Hematopoietic multipotent progenitor cell treated with erythropoietin and hydrocortisone succinate and interleukin-3 and kit ligand, for 15 days (in vitro differentiated cells): Measurements from ENCODE around the gene TMEM89.

Experiments used
- DNase-seq: peaks from one replicate; pipeline ENCODE4 v3.0.0-alpha.2; 2015; ENCODE audit warnings: low spot score

Gene TMEM89

DNA sequence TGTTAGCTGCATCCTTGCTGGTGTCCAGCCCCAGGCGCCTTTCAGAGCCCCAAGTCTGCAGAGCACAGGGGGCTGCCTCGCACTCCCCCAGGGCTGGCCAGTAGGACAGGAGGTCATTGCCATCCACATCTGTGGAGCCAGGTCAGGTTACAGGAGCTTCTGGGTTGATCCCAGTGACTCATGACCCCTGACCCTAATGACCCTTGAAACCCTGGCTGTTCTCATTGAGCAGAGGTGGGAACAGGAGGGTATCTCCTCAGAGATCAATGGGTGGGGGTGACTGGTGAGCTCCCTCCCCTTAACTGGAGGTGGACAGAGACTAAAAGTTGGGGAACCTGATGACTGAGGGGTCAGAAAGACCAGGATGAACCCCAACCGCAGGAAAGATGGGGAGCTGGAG lies 19.8 kb upstream of the TMEM89 start:
- no peak for DNase-seq

GRCh38 chr3:48639944-48640606 lies 18.5 kb upstream of the TMEM89 start:
- no peak for DNase-seq

DNA sequence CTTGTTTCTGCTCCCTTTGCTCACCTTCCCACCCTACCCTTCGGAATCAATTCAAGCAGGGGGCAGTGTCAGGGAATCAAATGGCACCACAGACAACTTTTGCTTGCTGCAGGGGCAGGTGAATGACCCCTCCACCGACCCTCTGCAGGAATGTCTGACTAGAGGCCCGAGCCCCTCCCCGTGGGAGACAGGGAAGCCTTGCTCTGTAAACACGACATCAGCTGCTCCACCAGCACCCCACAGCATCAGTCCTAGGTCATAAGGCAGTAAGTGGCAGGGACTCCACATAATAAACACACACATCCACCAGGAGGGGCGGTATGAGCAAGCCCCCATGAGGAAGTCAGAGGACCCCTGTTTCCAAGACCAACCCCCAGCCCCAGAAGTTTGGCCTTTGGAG lies 15.7 kb upstream of the TMEM89 start:
- no peak for DNase-seq

- no peak for DNase-seq
Measured at GRCh38 chr3:48636149-48636655, 14.6 kb upstream of the TMEM89 start.

- peak; percentile 95 for DNase-seq
Measured at GRCh38 chr3:48635222-48636021, 13.9 kb upstream of the TMEM89 start, which contains the start of gene SLC26A6. SLC26A6 (minus strand) TSS chr3:48635461; CDS start chr3:48635393, 68 bp downstream.

DNA sequence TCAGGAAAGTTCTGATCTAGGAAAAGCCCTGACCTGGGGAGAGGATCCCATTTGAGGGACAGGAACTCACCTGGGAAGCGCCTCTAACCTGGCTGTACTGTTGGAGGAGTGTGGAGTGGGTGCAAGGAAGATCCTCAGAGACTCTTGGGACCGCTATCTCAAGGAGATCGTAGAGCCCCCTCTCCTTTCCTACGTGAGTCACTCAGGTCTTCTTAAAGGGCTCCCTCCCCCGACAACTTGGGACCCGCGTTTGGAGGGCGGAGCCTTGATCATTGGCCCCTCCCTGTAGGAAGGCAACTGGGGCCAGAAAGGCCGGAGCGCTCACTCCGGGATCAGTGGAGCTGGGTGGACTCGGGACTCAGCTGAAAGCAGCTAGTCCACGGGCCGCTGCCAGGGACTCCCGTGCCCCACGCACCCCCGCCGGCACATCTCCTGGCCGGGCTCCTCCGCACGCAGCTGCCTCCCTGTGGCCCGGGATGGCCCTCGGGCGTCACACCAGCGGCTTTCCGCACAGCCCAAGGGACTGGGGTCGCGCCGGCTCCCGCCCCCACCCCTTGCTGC lies 13.2 kb upstream of the TMEM89 start:
- DNase-seq = peak; percentile 32

DNA sequence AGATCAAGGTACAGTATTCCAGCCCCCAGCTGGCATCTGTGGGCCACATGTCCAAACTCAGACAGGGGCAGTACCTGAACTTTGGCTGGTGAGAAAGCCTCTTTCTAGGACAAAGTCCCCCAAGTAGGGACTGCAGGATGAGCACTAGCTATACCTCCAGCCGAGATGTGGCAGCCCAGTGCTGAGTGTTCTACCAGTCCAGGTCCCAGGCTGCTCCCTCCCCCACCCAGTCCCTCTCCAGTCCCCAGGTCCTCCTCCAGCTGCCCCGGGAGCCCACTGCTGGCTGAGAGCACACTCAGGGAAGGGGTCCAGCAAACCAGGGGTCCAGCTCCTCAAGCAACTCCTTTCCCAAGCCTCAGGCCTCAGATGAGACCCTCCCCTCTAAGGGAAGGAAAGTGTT lies 12.2 kb upstream of the TMEM89 start:
- DNase-seq = no peak

DNA sequence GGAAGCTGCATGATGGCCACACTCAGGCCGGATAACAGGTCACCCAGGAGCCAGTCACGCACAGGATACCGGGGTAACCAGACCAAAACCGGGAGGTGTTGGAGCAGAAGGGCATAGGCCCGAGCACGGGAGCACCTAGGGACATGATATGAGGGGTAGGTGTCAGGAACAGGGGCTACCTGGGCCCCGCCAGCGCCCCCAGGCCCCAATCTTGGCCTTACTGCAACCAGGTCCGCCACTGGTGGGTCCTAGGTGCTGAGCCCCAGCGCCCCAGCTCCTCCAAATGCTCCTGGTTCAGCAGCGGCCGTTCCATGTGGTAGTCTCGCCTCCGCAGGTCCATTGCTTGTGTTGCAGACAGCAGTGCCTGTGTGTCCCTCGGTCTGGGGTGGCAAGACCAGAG lies 11.7 kb upstream of the TMEM89 start:
- no peak for DNase-seq

DNA sequence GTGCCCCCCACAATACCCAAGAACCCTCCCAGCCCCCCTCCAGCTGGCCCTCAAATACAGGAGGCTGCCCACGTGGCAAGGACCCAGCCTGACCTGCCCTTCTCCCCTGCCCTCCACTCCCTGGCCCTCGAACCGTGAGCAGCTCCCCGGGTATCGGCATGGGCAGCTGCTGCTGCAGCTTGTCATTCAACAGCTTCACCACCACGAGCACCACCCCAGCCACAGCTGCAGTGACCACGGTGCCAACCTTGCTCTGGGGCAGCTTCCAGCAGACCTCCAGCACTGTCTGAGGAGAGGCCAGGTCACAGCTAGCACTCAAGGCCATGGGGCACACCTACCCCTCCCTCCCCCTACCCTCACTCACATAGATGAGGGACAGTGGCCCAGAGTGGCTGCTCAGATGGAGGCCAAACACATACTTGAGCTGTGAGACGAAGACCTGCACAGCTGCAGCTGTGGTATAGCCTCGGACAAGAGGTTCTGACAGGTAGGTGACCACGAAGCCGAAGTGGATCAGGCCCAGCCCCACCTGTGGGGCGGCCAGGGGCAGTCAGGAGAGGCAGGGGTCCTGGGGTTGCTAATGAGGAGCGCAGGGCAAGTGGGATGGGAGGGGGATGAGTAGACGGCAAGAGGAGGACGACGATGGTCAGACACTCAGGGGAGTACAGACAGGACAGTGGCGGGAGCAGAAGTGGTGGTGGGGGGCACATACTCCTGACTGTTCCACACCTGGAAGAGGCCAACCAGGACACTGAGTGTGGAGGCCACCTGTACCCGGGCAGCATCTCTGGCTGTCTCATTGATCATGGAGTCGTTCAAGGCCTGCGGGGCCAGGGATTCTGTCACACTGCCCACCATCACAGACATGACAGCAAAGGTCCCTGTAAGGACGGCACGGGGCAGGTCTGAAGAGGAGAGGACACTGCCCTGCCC lies 10.2 kb upstream of the TMEM89 start:
- no peak for DNase-seq

DNA sequence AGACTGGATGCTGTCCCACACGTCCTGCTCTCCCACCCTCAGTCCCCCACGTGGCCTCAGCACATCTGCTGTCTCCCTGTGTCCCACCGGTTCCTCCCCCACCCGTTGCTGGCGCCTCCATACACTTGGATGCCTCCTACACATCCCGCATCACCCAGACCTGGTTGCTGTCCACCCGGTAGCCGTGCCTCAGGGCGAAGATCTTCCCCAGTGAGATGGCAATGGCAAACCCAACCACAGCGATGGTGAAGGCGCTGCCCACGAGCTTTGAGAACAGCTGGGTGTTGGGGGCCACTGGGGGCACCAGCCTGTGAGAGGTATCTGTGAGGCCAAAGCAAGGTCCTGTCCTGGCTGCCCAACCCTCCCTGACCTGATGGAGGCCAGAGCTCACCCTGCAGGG lies 9.3 kb upstream of the TMEM89 start:
- DNase-seq = no peak

DNA sequence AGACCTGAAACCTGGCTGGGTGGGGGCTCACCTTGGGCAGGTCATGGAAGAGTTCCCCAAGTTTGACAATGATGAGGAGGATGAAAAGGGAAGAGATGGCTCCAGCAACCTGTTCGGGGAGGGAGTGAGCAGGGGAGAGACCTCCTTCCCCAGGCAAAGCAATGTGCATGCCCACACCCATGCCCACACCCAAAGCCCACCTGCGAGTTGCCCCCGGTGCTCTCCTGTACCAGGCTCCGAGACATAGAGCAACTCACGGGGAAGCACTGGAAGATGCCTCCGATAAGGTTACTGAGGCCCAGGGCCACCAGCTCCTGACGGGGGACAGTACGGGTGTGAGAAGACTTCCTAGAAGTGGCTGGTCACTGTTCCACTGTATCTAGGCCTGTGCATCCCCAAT lies 8.8 kb upstream of the TMEM89 start:
- DNase-seq = no peak

GRCh38 chr3:48629894-48630293 lies 8.3 kb upstream of the TMEM89 start:
- no peak for DNase-seq

DNA sequence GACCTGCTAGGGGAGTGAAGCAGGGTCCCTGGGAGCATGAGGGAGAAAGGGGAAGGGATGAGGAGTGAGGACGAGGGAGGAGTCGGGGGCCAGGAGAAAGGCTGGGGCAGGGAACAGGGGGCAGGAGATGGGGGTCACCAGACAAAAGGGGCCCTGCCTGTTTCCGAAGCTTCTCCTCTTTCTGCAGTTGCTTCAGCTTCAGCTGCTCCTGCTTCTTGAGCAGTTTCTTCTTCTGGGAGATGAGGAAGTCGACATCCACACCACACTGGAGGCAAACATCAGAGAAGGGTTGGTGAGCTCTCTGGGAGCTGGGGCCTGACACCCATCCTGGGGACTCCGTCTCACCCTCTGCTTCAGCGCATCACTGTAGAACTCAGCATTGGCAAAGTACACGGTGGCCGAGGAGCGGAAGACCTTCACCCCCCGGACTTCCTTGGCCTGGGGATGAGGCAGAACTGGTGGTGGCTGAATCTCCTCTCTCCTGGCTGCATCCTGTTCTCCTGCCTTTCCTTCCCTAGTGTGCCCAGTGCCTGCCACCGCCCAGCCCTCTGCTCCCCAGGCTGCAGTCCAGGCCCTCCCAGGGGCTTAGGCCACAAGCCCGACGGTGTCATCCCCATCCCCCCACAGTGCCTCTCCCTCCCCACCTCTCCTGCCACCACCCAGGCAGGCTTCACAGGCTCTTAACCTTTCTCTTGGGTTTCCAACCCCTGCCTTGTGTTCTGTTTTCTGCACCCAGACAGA lies 6.9 kb upstream of the TMEM89 start:
- no peak for DNase-seq

- DNase-seq = no peak
Measured at GRCh38 chr3:48625600-48625999, 4.0 kb upstream of the TMEM89 start.

- no peak for DNase-seq
Measured at GRCh38 chr3:48624767-48625166, 3.2 kb upstream of the TMEM89 start.

GRCh38 chr3:48623851-48624547 lies 2.4 kb upstream of the TMEM89 start:
- no peak for DNase-seq

DNA sequence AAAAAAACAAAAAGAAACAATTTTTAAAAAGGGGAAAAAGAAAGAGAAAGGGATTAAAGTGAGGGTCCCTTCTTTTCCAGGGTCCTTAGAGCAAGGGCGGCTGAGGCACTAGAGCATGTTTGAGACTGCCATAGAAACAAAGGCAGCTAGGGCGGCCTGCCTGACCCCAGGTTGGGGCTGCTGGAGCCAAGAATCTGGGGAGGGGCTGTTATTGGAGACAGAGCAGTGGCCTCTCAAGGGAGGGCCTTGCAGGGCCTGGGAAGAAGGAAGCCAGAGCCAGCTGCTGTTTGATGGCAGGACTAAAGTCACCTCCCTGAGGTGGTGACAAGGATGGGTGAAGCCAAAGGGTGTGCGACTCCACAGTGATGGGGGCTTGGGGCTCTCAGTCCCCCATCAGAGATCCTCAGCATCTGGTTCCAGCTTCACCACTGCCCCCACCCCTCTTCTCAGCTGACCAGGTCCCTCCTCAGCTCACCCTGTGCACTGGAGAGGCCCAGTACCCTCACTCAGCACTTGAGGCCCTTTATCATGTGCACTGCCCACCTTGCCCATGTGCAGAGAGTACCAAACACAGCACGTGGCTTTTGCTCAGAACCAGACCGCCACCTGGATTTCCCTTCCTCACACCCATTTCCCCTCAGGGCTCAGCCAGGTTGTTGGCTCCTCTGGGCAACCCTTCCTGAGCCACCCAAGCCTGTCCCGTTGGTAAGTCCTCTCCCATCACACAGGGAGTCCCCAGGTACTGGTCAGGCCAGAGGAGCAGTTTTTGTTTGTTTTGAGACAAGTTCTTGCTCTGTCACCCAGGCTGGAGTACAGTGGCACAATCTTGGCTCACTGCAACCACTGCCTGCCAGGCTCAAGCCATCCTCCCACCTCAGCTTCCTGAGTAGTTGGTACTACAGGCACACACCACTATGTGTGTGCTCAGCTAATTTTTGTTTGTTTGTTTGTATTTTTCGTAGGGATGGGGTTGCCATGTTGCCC lies 1.7 kb downstream of the TMEM89 start:
- DNase-seq = no peak

DNA sequence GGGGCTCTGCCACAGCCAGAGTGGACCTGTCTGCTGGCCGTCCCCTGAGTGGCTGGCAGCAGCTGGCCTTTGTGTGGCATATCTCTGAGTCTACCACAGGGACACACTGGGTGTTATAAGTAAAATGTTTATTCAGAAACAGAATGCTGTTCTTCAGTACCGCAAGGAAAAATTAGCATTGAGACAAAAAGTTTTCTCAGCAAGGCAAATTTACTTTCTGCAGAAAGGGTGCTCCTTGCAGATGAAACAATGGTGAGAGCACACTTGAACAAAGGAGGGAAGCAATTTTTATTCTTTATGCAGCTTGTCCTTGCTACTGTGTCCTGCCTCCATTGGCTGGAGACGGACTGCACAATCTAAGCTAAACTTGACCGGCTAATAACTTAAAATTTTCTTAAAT lies 4.0 kb downstream of the TMEM89 start:
- no peak for DNase-seq

- DNase-seq = no peak
Measured at GRCh38 chr3:48614044-48614443, 7.5 kb downstream of the TMEM89 start.
